Activated naive CD4-positive, alpha-beta T cell treated with anti-CD3 and anti-CD28 coated beads, Interleukin-2, amount 50 U/mL, for 72 hours (primary cell): ENCODE measurements around the gene SIGLEC15. TPM values are rescaled to one million over a fixed set of nuclear protein-coding genes. Genes with fewer than 3 reads are reported as not detected.

Source experiments
- ATAC-seq, 2 donors: fragments of 150-1000 bp; cut with Tn5 transposase; 2 replicates each; pipeline ENCODE4 v1.10.0; 2021; ENCODE audit warnings: mild to moderate bottlenecking in 2 of 2, moderate library complexity in 2 of 2
- DNase-seq, 2 donors: peaks; one replicate each; pipeline ENCODE4 v3.0.0; 2021 to 2022; ENCODE audit warnings: low spot score in 2 of 2
- H3K27ac Mint-ChIP-seq, 2 donors: one replicate each; pipeline ENCODE4 v1.8.0; 2022; ENCODE audit warnings: mild to moderate bottlenecking in 2 of 2, mixed read lengths in 2 of 2
- H3K36me3 Mint-ChIP-seq, 2 donors: one replicate each; pipeline ENCODE4 v1.8.0; 2022; ENCODE audit warnings: mixed read lengths in 2 of 2
- H3K9me3 Mint-ChIP-seq, 2 donors: one replicate each; pipeline ENCODE4 v1.8.0; 2022; ENCODE audit warnings: mixed read lengths in 2 of 2
- total RNA-seq, 2 donors: library from RNA; stranded (reverse); gene quantifications; one replicate each; pipeline ENCODE4 v1.2.3, GENCODE V29; 2022

SIGLEC15 gene
- total RNA-seq, 2 donors from 2014 or later: not detected

DNA sequence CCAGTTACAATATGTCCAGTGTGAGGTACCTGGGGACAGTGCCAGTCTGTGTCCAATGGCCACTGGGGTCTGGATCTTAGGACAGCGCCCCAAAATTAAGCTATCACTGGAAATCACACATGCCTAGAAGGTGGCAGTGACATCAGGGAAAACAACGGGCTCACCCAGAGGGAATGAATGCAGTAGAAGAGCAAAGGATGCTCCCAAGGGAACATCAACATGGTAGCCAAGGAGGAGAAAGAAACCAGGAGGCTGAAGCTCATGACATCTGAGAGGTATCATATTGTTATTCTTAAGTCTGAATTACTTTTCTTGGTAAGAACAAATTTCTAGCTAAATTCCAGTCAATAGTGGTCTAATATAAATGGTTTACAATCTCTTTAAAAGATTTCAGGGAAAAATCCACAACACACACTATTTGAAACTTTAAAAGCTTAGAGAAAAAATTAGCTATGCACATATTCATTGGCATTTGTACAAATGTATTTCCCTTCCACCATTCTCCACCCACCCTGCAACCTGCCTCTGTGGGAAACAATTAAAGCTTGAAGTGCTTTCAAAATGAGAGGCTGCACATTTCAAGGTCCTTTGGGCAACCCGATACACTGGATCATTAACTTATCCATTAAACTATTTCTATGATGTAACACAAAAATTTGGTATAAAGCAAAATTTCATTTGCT is 55.5 kb downstream of the SIGLEC15 start:
- peak overlapping the region in 1 of 2 donors; percentile 36 for H3K27ac Mint-ChIP-seq
- no peak for ATAC-seq

DNA sequence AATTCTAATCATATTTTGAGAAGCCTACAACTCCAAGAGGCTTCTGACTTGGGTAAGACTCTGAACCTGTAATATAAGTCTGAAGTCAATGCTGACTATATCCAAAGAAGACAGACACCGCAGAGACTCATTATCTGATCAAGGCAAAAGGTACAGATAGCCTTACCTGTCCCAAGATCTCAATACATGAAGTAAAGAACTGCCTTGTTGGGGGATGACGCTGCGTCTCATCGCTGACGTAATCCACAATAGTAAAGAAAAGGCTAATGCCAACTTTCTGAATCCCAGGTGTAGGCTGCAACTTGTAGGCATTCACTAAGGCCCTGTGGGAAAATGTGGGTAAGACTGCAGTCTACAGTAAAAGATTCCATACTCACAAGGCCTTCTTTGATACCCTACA is 62.1 kb downstream of the SIGLEC15 start:
- no peaks in the 10 kb centered on the region for H3K9me3 Mint-ChIP-seq

More for the DNA sequence above, 55.5 kb downstream of the SIGLEC15 start:
- no peak for DNase-seq
- Mint-ChIP-seq H3K9me3 (no peaks in the 10 kb centered on the region), H3K36me3 (peaks cover 10 to 18% of the 10 kb centered on the region in 2 donors)

GRCh38 chr18:45889419-45890064 is 64.1 kb downstream of the SIGLEC15 start:
- ATAC-seq: no peak
- H3K36me3 Mint-ChIP-seq: peaks cover 0 to under 1% of the 10 kb centered on the region in 2 donors
- no peak for DNase-seq
- no peaks in the 10 kb centered on the region for H3K9me3 Mint-ChIP-seq
- H3K27ac Mint-ChIP-seq: no peak overlapping the region

More for the DNA sequence above, 62.1 kb downstream of the SIGLEC15 start:
- Mint-ChIP-seq H3K36me3 (no peaks in the 10 kb centered on the region), H3K27ac (no peak overlapping the region)
- DNase-seq (no peak), ATAC-seq (no peak)

- H3K27ac Mint-ChIP-seq: no peak overlapping the region
- peaks cover 0 to 8% of the 10 kb centered on the region in 2 donors for H3K36me3 Mint-ChIP-seq
- no peaks in the 10 kb centered on the region for H3K9me3 Mint-ChIP-seq
- DNase-seq (no peak), ATAC-seq (no peak)
These were observed 65.1 kb downstream of the SIGLEC15 start for GRCh38 chr18:45890606-45891005.

DNA sequence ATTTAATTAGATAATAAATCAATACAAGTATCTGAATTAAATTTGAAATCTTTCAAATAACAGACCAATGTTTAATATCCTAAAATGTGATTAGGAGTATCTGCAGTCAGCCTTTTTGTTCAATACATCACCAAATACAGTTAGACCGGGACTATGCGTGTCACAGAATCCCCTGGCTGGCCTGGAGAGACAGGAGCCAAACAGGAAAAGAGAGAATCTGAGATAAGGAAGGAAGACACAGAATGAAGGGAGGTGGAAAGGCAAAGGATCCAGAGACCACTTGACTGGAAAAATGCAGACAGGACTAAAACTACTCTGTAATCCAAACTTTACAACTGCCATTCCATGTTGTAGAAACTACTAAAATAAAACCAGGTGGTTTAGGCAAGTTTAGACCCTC is 66.3 kb downstream of the SIGLEC15 start:
- no peak for ATAC-seq
- peaks cover 0 to 8% of the 10 kb centered on the region in 2 donors for H3K36me3 Mint-ChIP-seq

More for the DNA sequence above, 66.3 kb downstream of the SIGLEC15 start:
- DNase-seq: no peak
- Mint-ChIP-seq H3K27ac (peak overlapping the region in 1 of 2 donors; percentile 24), H3K9me3 (no peaks in the 10 kb centered on the region)

Other genes starting within 250 kb of the SIGLEC15 start
- not detected for gene SLC14A2, start 210.2 kb upstream of the SIGLEC15 start, total RNA-seq
- under 1 TPM; 0.14 to 0.54 TPM for gene SLC14A1, start 101.5 kb upstream of the SIGLEC15 start, total RNA-seq
- gene EPG5, start 141.7 kb downstream of the SIGLEC15 start, total RNA-seq: 10 to 100 TPM; 20.9 to 34.2 TPM
- 1 to 10 TPM; 2.9 to 8.3 TPM for gene PSTPIP2, start 246.6 kb downstream of the SIGLEC15 start, total RNA-seq